ENCODE data around the gene MYLK. TPM values are rescaled to one million over a fixed set of nuclear protein-coding genes. Genes with fewer than 3 reads are reported as not detected.
"Not testable (repeated sequence)": the region's sequence is repeated elsewhere in the genome, so short reads cannot be mapped to it uniquely, and the experiment has no call there.

The MYLK gene
- polyA plus RNA-seq, 3 donors, result 0.35 to 1.3 (median 0.51) TPM

GRCh38 chr3:123722021-123722420, 162.1 kb downstream of the MYLK start:
- peaks cover 12% of the 10 kb centered on the region for H3K4me1 Mint-ChIP-seq
- Histone ChIP-seq H3K36me3 (replicated peaks in 1 of 2; ENCODE audit: control insufficient read depth in 1 of 2, insufficient read depth in 2 of 2, low read length in 2 of 2) (no peaks in the 10 kb centered on the region), H2AFZ (ENCODE audit: insufficient read depth, low read depth, low read length, poor library complexity, severe bottlenecking) (no peak overlapping the region), H3K9me3 (replicated peaks in 1 of 2; ENCODE audit: control insufficient read depth in 1 of 2, insufficient read depth in 1 of 2, low read length in 2 of 2) (no peaks in the 10 kb centered on the region), H3K4me2 (replicated peaks; ENCODE audit: extremely low read depth, low read length, poor library complexity, severe bottlenecking) (no peak overlapping the region), H3K27me3 (ENCODE audit: control insufficient read depth in 2 of 2, insufficient read depth in 2 of 2, low read length in 2 of 2) (no peaks in the 10 kb centered on the region), H3K4me1 (ENCODE audit: control insufficient read depth in 1 of 2, insufficient read depth in 2 of 2, low read length in 2 of 2) (no peaks in the 10 kb centered on the region), H3K27ac (ENCODE audit: low read depth in 1 of 2, low read length in 2 of 2) (no peak overlapping the region), H4K20me1 (ENCODE audit: insufficient read depth, low read length) (no peaks in the 10 kb centered on the region), H3K4me3 (replicated peaks in 1 of 3; ENCODE audit: low read depth in 2 of 3, low read length in 3 of 3) (no peak overlapping the region), H3K79me2 (ENCODE audit: insufficient read depth, low read length) (no peaks in the 10 kb centered on the region), H3K9ac (ENCODE audit: insufficient read depth, low read length, poor library complexity, severe bottlenecking) (no peak overlapping the region)
- H3K27me3 Mint-ChIP-seq (ENCODE audit: low read depth in 3 of 3), result peaks cover 2 to 6% (median 6%) of the 10 kb centered on the region in 3 donors
- TF ChIP-seq CTCF (IDR thresholded peaks at IDR 0.05), result no peak
- WGBS (ENCODE audit: insufficient coverage), result 81% methylated on average over 8 of the region's 10 CpGs
- intact Hi-C loops (cut with micrococcal nuclease), result loop anchor here (5.0 kb wide), 1 partner anchor 70 kb away; no protein-coding TSS in a partner anchor
- H3K36me3 Mint-ChIP-seq, result no peaks in the 10 kb centered on the region
- no peak for DNase-seq
- H3K4me3 Mint-ChIP-seq, result no peak overlapping the region
- H3K9me3 Mint-ChIP-seq, result no peaks in the 10 kb centered on the region
- H3K27ac Mint-ChIP-seq, result no peak overlapping the region

GRCh38 chr3:123721095-123721689, 162.9 kb downstream of the MYLK start:
- H3K79me2 ChIP-seq (ENCODE audit: insufficient read depth, low read length); H3K36me3 ChIP-seq (replicated peaks in 1 of 2; ENCODE audit: control insufficient read depth in 1 of 2, insufficient read depth in 2 of 2, low read length in 2 of 2); H3K27ac ChIP-seq (ENCODE audit: low read depth in 1 of 2, low read length in 2 of 2); H3K9me3 Mint-ChIP-seq; H3K27me3 ChIP-seq (ENCODE audit: control insufficient read depth in 2 of 2, insufficient read depth in 2 of 2, low read length in 2 of 2); H3K9me3 ChIP-seq (replicated peaks in 1 of 2; ENCODE audit: control insufficient read depth in 1 of 2, insufficient read depth in 1 of 2, low read length in 2 of 2); DNase-seq; H3K4me3 ChIP-seq (replicated peaks in 1 of 3; ENCODE audit: low read depth in 2 of 3, low read length in 3 of 3); H3K36me3 Mint-ChIP-seq; H3K4me2 ChIP-seq (replicated peaks; ENCODE audit: extremely low read depth, low read length, poor library complexity, severe bottlenecking); H3K9ac ChIP-seq (ENCODE audit: insufficient read depth, low read length, poor library complexity, severe bottlenecking); H3K4me1 ChIP-seq (ENCODE audit: control insufficient read depth in 1 of 2, insufficient read depth in 2 of 2, low read length in 2 of 2); H3K27me3 Mint-ChIP-seq (ENCODE audit: low read depth in 3 of 3); H4K20me1 ChIP-seq (ENCODE audit: insufficient read depth, low read length); H3K27ac Mint-ChIP-seq; H2AFZ ChIP-seq (ENCODE audit: insufficient read depth, low read depth, low read length, poor library complexity, severe bottlenecking); H3K4me3 Mint-ChIP-seq: not testable (repeated sequence)
- 91% methylated on average over 1 of the region's 10 CpGs for WGBS (ENCODE audit: insufficient coverage)
- intact Hi-C loops (cut with micrococcal nuclease), result loop anchor here (5.0 kb wide), 1 partner anchor 69 kb away; no protein-coding TSS in a partner anchor
- peaks cover 12% of the 10 kb centered on the region for H3K4me1 Mint-ChIP-seq

Measured in CD14-positive monocyte (primary cell).